Activated CD8-positive, alpha-beta T cell treated with anti-CD3 and anti-CD28 coated beads for 36 hours (primary cell): ENCODE results near the gene IKBIP. TPM values are rescaled to one million over a fixed set of nuclear protein-coding genes. Genes with fewer than 3 reads are reported as not detected.
"Not testable (repeated sequence)": the region's sequence is repeated elsewhere in the genome, so short reads cannot be mapped to it uniquely, and the experiment has no call there.

Experiments used
- ATAC-seq: fragments of 200-7000 bp; cut with Tn5 transposase; one replicate; pipeline ENCODE4 v1.10.0; 2021; ENCODE audit warnings: mild to moderate bottlenecking, moderate library complexity
- CTCF ChIA-PET: fragments of 350-600 bp; sonication (Branson Sonifier 250); formaldehyde crosslinking; loops from one replicate; lab custom pipeline; 2021; ENCODE audit warnings: antibody characterized with exemption; lab: Charles Lee
- POLR2A ChIA-PET: fragments of 350-600 bp; sonication (Branson Sonifier 250); formaldehyde crosslinking; loops from one replicate; lab custom pipeline; 2021; ENCODE audit warnings: antibody characterized with exemption; lab: Charles Lee
- DNase-seq: peaks from one replicate; pipeline ENCODE4 v3.0.0-alpha.2; 2020
- H3K27ac Mint-ChIP-seq: one replicate; pipeline ENCODE4 v1.8.0; 2021; ENCODE audit warnings: mild to moderate bottlenecking, mixed read lengths
- H3K27me3 Mint-ChIP-seq: one replicate; pipeline ENCODE4 v1.8.0; 2021; ENCODE audit warnings: mixed read lengths
- H3K36me3 Mint-ChIP-seq: one replicate; pipeline ENCODE4 v1.8.0; 2021; ENCODE audit warnings: low read depth, mixed read lengths
- H3K4me1 Mint-ChIP-seq: one replicate; pipeline ENCODE4 v1.8.0; 2021; ENCODE audit warnings: low read depth, mixed read lengths
- H3K4me3 Mint-ChIP-seq: one replicate; pipeline ENCODE4 v1.8.0; 2021; ENCODE audit warnings: mild to moderate bottlenecking, moderate library complexity, mixed read lengths
- H3K9me3 Mint-ChIP-seq: one replicate; pipeline ENCODE4 v1.8.0; 2021; ENCODE audit warnings: mixed read lengths
- CTCF ChIP-seq: fragments of 200-600 bp; IDR thresholded peaks from one replicate; pipeline ENCODE4 v1.8.0; 2022; ENCODE audit warnings: antibody characterized with exemption, mild to moderate bottlenecking
- intact Hi-C: fragments of 100-400 bp; cut with micrococcal nuclease; formaldehyde crosslinking; loops from one replicate; pipeline ENCODE4 v1.10.0; 2022
- total RNA-seq, 2 experiments: library from RNA; stranded (reverse); gene quantifications; one replicate each; pipeline ENCODE4 v1.2.3, GENCODE V29; 2021

The IKBIP gene
- total RNA-seq, 2 experiments from 2014 or later = 34.9 to 35.4 TPM

DNA sequence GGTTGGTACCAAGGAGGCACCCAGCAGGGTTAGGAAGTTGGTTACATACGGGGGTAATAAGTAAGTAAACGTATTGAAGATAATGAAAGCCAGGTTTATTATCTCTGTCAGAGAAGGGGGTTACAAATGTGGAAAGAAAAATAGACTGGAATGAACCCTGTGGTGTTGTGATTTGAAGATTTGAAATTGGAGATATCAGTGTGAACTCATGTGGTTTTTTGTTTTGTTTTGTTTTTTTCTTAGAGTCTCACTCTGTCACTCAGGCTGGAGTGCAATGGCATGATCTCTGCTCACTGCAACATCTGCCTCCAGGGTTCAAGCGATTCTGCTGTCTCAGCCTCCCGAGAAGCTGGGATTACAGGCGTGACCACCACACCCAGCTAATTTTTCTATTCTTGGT lies 65.2 kb downstream of the IKBIP start:
- H3K36me3 Mint-ChIP-seq = no peaks in the 10 kb centered on the region
- intact Hi-C loops = no loop called here
- no peaks in the 10 kb centered on the region for H3K9me3 Mint-ChIP-seq
- H3K4me3 Mint-ChIP-seq = no peak overlapping the region
- H3K27ac Mint-ChIP-seq = no peak overlapping the region
- DNase-seq = no peak
- ATAC-seq = no peak
- ChIA-PET CTCF (interaction anchor here (5.2 kb wide), 1 partner anchor 13 kb away, joined by 34 read pairs; no protein-coding TSS in a partner anchor), POLR2A (interaction anchor here (0.6 kb wide), 1 partner anchor 224 kb away, joined by 3 read pairs; no protein-coding TSS in a partner anchor)
- no peak for TF ChIP-seq CTCF
- no peaks in the 10 kb centered on the region for H3K4me1 Mint-ChIP-seq
- no peaks in the 10 kb centered on the region for H3K27me3 Mint-ChIP-seq

- H3K36me3 Mint-ChIP-seq = no peaks in the 10 kb centered on the region
- no peak overlapping the region for H3K27ac Mint-ChIP-seq
Observed at GRCh38 chr12:98578821-98579220, 65.8 kb downstream of the IKBIP start.

DNA sequence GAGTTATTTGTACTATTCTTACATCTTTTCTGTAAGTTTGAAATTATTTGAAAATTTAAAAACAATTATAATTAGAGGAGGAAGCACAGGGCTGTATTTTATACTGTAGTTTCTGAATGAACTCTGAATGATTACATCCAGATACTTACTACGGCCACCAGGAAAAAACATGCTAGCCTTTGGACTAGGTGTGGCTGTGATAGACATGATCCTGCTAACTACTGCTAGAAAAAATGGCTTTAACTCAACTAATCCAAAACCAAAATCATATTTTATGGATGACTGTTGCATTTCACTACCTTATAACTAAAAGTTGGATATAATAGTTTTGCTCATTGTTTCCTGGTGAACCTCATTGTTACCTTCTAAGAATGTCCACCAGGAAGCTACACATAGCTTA lies 66.2 kb downstream of the IKBIP start:
- H3K9me3 Mint-ChIP-seq = no peaks in the 10 kb centered on the region
- TF ChIP-seq CTCF = no peak
- ChIA-PET CTCF (interaction anchor here (5.2 kb wide), 1 partner anchor 12 kb away, joined by 34 read pairs; no protein-coding TSS in a partner anchor), POLR2A (interaction anchor here (1.0 kb wide), 1 partner anchor 15 kb away, joined by 3 read pairs; the partner anchor contains the start of gene SLC25A3)
- H3K27me3 Mint-ChIP-seq = no peaks in the 10 kb centered on the region
- intact Hi-C loops = no loop called here
- no peak overlapping the region for H3K27ac Mint-ChIP-seq
- H3K4me3 Mint-ChIP-seq = no peak overlapping the region
- ATAC-seq = no peak
- H3K36me3 Mint-ChIP-seq = no peaks in the 10 kb centered on the region
- DNase-seq = no peak
- no peaks in the 10 kb centered on the region for H3K4me1 Mint-ChIP-seq

More at GRCh38 chr12:98578821-98579220, 65.8 kb downstream of the IKBIP start:
- ATAC-seq (peak; percentile 24), DNase-seq (no peak)
- no peaks in the 10 kb centered on the region for H3K4me1 Mint-ChIP-seq
- CTCF ChIA-PET = interaction anchor here (5.2 kb wide), 1 partner anchor 12 kb away, joined by 34 read pairs; no protein-coding TSS in a partner anchor
- no peak overlapping the region for H3K4me3 Mint-ChIP-seq
- no peak for TF ChIP-seq CTCF
- POLR2A ChIA-PET = interaction anchor here (1.0 kb wide), 1 partner anchor 15 kb away, joined by 3 read pairs; the partner anchor contains the start of gene SLC25A3
- intact Hi-C loops = no loop called here
- no peaks in the 10 kb centered on the region for H3K27me3 Mint-ChIP-seq
- no peaks in the 10 kb centered on the region for H3K9me3 Mint-ChIP-seq

- H3K4me3 Mint-ChIP-seq, H3K27me3 Mint-ChIP-seq, POLR2A ChIA-PET, DNase-seq, H3K9me3 Mint-ChIP-seq, H3K27ac Mint-ChIP-seq, ATAC-seq, H3K4me1 Mint-ChIP-seq, intact Hi-C loops, H3K36me3 Mint-ChIP-seq: not testable (repeated sequence)
- CTCF ChIA-PET = interaction anchor here (5.2 kb wide), 1 partner anchor 10 kb away, joined by 34 read pairs; no protein-coding TSS in a partner anchor
Observed at GRCh38 chr12:98576795-98577194, 67.8 kb downstream of the IKBIP start.

DNA sequence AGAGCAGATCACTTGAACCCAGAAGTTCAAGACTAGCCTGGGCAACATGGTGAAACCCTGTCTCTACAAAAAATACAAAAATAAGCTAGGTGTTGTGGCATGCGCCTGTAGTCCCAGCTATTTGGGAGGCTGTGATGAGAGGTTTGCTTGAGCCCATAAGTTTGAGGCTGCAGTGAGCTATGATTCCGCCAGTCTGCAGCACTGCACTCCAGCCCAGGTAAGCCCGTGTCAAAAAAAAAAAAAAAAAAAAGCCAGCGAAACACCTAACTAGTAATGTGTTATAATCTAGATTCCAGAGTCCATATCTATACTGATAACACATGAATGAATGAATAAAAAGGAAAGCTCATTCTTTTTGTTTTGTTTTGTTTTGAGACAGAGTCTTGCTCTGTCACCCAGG lies 69.6 kb downstream of the IKBIP start:
- Mint-ChIP-seq H3K27me3 (no peaks in the 10 kb centered on the region), H3K27ac (no peak overlapping the region), H3K4me3 (no peak overlapping the region), H3K9me3 (no peaks in the 10 kb centered on the region), H3K4me1 (no peaks in the 10 kb centered on the region), H3K36me3 (no peaks in the 10 kb centered on the region)
- ChIA-PET CTCF (interaction anchor here (0.9 to 5.2 kb wide), 2 partner anchors 8 to 84 kb away, joined by 3 to 34 read pairs; no protein-coding TSS in a partner anchor), POLR2A (interaction anchor here (0.6 to 1.1 kb wide), 2 partner anchors 25 to 45 kb away, joined by 3 to 5 read pairs; no protein-coding TSS in a partner anchor)
- ATAC-seq (no peak), DNase-seq (no peak)
- intact Hi-C loops = no loop called here
- no peak for TF ChIP-seq CTCF

Other genes with a start within 250 kb of the IKBIP start
- 100 to 1,000 TPM; 324 to 328 TPM for gene TMPO, start 129.2 kb downstream of the IKBIP start, total RNA-seq
- gene SLC25A3, start 51.1 kb downstream of the IKBIP start, total RNA-seq = 100 to 1,000 TPM; 665 to 672 TPM
- gene APAF1, start 502 bp upstream of the IKBIP start, total RNA-seq = 10 to 100 TPM; 14.3 to 17.9 TPM